CD1c-positive myeloid dendritic cell (primary cell): Measurements from ENCODE around the gene NKX6-1.
A peak's percentile ranks its signal among the peaks of the same experiment; 100 is the strongest.

Experiments used
- DNase-seq: peaks from one replicate; pipeline ENCODE4 v3.0.0-alpha.2; 2016; ENCODE audit errors: extremely low spot score

NKX6-1 gene

GRCh38 chr4:84498203-84498934 lies 723 bp downstream of the NKX6-1 start:
- DNase-seq, result peak; percentile 30

DNA sequence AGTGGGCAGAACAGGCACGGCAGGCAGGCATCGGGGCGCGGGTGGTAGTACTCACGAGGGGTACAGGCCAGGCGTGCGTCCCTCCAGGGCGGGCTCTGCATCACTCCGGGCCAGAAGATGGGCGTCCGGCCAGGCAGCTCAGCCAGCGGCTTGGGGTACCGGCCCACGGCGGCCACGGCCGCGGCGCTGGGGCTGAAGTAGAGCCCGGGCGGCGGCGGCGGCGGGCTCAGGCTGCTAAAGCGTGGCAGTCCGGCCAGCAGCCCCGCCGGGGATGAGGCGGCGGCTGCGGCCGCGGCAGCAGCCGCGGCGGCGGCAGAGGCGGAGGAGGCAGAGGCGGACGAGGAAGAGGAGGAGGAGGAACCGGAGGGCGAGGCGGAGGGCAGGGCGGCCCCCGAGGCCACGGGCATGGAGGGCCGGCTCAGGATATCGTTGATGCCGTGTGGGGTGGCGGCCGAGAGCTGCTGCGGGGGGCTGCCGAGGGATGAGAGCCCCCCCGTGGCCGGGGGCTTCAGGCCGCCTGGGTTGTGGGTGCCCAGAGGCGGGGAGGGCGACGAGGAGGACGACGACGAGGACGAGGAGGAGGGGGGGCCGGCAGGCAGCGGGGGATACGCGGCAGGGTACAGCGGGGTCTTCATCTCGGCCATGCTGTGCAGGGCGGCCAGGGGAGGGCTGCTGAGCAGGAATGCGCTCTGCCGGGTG lies 1.4 kb downstream of the NKX6-1 start:
- DNase-seq, result no peak

DNA sequence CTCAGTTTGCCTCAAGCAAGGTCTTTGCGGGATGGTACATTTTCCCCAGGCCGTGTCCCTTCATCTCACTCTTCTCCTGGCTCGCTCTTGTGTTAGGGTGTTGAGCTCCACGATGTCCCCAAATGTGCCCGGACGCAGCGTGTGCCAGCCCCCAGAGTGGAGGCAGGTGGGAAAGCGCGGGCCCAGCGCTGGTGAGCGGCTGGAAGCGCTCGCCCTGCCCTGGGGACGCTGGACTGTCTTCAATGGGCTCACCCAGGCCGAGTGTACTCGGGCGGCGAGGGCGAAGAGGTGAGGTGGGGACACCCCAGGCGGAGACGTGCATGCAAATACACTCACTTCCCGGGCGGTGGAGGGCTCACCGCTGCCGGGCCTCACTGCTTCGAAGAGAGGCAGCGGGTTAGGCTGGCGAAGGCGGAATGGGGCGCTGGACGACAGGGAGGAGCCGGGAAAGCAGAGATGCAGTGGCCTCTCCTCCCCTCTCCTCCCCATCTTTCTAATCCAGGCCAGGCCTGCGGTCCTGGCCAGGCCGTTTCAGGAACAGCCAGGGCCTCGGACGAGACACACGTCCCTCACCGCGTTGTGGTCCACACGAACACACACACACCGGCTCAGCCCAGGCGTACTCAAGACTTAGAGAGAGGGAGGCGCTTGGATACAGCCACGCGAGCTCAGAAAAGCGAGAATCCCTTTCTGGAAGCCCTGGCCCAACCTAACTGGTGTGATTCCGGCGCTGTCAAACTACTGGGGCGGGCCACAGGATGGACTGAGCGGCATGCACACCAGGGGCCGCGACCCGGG lies 2.2 kb downstream of the NKX6-1 start:
- no peak for DNase-seq

GRCh38 chr4:84496331-84496705 lies 2.8 kb downstream of the NKX6-1 start:
- DNase-seq, result peak; percentile 30

- DNase-seq, result no peak
These were observed 3.3 kb downstream of the NKX6-1 start for GRCh38 chr4:84495794-84496261.

- no peak for DNase-seq
These were observed 3.8 kb downstream of the NKX6-1 start for GRCh38 chr4:84495118-84495793.

- DNase-seq, result no peak
These were observed 4.6 kb downstream of the NKX6-1 start for GRCh38 chr4:84494531-84494930.

GRCh38 chr4:84494076-84494475 lies 5.0 kb downstream of the NKX6-1 start:
- no peak for DNase-seq

- peak; percentile 44 for DNase-seq
These were observed 5.8 kb downstream of the NKX6-1 start for GRCh38 chr4:84493092-84493850.

DNA sequence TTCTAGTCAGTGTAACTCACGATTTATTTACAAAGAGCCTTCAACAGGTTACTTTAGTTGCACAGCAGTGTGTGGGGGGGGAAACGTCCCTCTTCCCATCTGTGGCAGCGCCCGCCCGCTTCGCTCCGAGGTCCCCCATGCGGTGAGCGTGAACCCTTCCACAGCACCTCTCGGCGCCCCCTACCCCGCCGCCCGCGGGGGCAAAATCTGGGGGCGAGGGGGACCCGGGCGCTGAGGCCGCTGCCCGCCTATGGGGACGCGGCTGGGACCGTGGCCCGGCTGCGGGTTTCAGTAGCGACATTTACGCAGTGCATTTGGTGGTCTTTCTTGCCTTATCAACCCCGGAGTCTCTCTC lies 6.4 kb downstream of the NKX6-1 start:
- no peak for DNase-seq

GRCh38 chr4:84492290-84492689 lies 6.8 kb downstream of the NKX6-1 start:
- no peak for DNase-seq

DNA sequence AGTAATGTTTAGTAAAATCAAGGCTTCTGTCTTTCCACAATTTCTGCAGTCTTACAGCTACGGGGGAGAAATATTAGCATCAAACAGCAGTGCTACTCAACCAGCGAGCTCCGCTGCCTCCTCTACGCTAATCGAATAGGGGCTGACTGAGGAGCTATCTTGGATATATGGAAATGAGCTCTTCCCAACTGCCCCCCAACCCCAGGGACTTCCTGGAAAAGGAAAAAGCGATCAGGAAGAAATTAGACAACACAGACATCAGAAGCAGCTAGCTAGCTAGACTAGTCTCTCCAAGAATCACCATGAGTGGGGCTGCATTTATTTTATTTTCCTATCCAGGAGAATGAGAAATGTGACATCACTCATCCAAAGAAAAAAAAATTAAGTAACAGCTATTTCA lies 7.6 kb downstream of the NKX6-1 start:
- DNase-seq, result no peak

DNA sequence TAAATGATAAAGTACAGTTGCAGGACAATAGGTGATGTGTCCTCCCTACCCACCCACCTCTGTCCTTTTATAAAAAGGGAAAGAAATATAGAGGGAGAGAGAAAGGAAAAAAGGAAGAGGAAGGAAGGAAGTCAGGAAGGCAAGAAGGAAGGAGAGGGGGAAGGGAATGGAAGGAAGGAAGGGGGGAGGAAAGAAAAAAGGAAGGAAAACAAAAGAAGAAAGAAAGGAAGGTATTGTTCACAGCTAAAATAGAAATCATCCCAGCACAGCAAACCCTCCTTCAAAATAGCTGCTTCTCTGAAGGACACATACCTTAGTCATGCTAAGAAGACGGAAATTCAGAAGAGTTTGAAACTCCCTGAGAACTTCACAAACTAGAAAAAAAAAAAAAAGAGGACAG lies 8.4 kb downstream of the NKX6-1 start:
- DNase-seq, result no peak

GRCh38 chr4:84484236-84484635 lies 14.9 kb downstream of the NKX6-1 start:
- no peak for DNase-seq

DNA sequence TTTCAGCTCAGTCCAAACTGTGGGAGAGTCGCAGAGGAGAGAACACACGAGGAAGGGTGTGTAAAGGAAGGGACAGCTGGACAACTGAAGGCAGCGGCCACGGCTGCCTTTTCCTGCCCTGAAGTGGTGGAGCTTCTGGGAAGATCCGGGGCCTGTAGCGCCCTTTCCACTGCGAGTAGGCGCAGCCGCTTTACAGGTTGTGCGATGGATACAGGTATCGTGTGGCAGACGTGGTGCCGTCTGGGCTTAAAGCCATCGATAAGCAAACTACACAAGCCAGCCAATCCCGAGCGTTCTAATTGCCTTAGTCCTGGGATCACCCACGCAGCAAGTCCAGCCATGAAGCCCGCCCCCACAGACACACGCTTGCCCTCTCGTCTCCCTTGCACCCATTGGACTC lies 15.4 kb downstream of the NKX6-1 start:
- DNase-seq, result no peak

DNA sequence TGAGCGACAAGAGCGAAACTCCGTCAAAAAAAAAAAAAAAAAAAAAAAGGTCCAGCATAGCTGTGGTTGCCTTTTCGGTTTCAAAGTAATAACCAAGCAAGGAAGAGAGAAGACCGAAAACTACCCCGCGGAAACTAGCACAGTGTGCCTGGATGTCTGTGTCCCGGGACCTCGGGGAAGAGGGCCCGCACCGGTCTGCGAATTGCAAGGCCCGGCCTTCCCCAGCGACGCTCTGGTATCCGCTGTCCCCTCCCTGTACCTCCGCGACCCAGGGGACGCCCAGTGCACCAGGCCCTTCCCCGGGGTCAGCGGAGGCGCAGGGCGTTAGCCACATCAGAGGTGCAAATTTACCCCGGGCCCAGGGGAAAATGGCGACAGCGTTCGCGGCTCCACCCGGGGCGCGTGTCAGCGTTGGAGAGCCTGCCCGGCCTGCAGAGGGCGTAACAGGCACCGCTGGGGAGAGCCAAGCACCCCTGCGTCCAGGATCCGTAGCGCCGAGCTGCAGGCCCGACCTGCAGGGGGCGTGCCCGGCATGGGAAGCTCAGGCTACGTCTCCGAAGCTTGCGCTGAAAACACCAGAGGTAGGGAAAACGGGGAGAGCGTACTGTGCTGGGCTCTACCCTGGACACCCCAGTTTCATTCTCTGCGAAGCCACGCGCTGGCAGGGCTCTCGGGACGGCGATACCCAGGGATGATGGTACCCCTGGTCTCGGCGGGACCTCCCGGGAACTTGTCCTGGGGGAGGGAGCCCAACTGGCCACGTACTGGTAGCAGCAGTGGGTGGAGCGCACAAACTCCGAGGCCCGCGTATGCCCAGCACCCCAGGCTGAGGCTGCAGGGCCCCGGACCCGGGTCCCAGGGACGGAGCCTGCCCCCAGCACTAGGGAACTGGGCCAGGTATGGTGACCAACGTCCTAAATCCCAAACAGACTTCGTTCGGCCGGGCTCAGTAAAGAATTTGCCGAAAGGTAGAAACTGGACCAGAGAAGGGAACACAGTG lies 16.2 kb downstream of the NKX6-1 start:
- peak; percentile 47 for DNase-seq

DNA sequence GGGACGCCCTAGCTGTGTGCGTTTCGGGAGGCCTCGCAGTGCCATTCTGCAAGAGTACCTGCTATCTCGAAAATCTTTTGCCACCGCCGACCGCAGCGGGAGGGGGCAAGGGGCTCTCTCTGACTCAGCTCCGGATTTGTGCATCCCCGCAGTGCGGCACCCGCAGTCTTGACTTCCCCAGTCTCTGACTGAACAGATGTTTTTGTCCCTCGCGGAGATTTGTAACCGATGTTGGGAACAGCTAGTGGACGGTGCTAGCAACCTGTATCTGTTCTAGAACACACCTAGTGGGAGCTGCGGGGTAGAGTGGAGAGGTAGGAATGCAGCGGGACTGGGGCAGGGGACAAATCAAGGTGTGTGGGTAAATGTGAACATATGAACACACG lies 17.2 kb downstream of the NKX6-1 start:
- DNase-seq, result no peak

GRCh38 chr4:84481077-84481859 lies 17.8 kb downstream of the NKX6-1 start:
- no peak for DNase-seq

DNA sequence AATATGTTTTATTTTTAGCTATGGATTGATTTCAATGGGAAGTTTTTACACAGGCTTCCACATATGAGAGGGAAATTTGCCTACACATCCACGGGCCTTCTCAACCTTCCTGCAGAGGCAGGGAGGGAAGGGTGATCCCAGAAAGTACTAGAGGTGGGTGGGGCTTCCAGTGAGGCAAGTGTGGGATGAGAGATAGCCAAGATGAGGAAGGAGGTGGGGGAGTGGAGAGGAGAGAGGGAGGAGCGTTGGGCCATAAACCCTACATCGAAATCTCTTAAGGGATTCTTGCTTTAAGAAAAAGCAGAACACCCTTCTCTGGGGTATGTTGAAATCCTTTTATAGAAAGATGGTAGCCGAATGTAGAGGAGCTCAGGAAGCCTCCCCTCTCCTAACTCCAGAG lies 19.0 kb downstream of the NKX6-1 start:
- DNase-seq, result no peak
